ENCODE results near the gene LHPP.

DNA sequence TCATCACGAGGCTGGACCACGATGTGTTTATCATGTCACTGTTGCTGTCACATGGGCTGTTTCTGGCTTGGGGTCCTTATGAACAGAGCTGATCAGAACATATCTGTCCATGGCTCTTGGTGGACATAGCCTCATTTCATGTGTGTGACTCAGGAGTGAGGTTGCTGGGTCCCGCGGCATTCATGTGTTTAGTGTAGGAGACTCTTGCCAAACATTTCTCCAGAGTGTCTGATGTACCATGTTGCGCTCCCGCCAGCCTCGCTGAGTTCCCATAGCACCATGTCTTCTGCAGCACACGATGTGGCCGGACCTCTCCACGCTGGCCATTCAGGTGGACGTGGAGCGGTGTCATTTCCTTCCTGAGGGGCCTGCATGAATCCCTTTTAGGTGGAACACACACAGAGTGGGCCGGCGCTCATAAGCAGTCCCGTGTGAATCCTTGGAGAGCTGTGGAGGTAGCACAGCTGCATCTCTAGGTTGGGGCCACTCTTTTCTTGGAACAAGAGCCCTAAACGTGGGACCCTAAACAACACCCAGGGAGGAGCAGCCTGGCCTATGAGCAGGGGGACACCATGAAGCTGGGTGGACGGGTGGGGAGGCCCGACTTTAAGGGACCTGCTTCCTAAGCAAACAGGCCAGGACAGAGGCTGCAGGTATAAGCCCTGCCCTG is 134.6 kb downstream of the LHPP start:
- no peak for TF ChIP-seq POLR2A (IDR thresholded peaks at IDR 0.05)
- no peak for TF ChIP-seq CTCF (IDR thresholded peaks at IDR 0.05)
